VCaP (cell line): ENCODE measurements around the gene OR51G1.

Experiments used
- H3K27ac ChIP-seq: fragments of 450-650 bp; 2 replicates; pipeline ENCODE4 v1.5.1; 2017
- CTCF ChIP-seq: fragments of 450-650 bp; conservative IDR thresholded peaks from 2 replicates; pipeline ENCODE4 v1.5.1; 2017; ENCODE audit warnings: mild to moderate bottlenecking, moderate library complexity

The OR51G1 gene

DNA sequence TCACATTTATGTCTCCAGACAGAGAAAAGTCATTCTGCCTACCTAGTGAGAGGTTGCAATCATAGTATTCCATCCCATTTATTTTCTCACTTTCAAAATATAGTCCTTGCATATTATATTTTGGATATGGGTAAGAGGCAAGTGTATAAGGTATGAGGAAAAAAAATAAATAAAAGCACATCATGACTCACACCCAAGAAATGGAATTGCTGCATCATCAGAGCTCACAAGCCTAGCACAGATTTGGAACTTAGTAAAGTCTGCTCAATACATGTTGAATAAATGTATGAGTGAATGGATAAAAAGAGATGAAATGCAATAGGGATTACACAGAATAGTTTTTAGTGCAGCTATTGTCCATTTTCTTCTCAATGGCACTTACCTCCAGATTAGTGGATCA, 2.5 kb upstream of the OR51G1 start:
- no peak overlapping the region for H3K27ac ChIP-seq
- TF ChIP-seq CTCF: no peak

- H3K27ac ChIP-seq: no peak overlapping the region
- no peak for TF ChIP-seq CTCF
Observed at GRCh38 chr11:4922304-4922703, 1.8 kb downstream of the OR51G1 start.

GRCh38 chr11:4921796-4922195, 2.3 kb downstream of the OR51G1 start:
- no peak overlapping the region for H3K27ac ChIP-seq
- no peak for TF ChIP-seq CTCF

DNA sequence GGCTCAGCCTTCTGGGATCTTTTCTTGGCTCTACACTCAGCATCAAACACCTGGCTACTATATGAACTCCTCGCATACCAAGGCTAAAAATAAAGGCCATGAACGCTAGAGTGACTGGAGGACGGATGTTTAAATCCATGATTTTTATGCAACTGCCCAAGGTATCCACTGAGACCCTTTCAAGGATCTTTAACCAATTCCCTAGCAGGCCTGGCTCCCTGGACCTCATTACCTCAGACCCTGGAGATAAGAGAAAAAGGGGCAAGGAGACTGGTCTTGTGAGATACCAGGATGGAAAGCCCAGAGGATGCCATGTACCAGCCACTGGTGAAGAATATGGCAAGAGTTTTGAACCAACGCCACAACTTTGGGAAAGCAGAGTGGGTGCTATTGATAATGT, 4.9 kb downstream of the OR51G1 start, which contains the start of gene OR51G2:
Gene OR51G2, minus strand, starts transcription at position 101 of the 400 bp plus-strand sequence. CDS start 3,687 bp downstream, outside the sequence.
- TF ChIP-seq CTCF: no peak
- no peak within 1 kb of the TSS for H3K27ac ChIP-seq

- no peak overlapping the region for H3K27ac ChIP-seq
- no peak for TF ChIP-seq CTCF
Observed at GRCh38 chr11:4916581-4916980, 7.6 kb downstream of the OR51G1 start.

- TF ChIP-seq CTCF: no peak
- no peak within 1 kb of the TSS for H3K27ac ChIP-seq
Observed at GRCh38 chr11:4903484-4903883, 20.7 kb downstream of the OR51G1 start, which contains the start of gene OR51A7. Gene OR51A7 (plus strand): TSS chr11:4903783. CDS start chr11:4907370, 3,587 bp downstream.

DNA sequence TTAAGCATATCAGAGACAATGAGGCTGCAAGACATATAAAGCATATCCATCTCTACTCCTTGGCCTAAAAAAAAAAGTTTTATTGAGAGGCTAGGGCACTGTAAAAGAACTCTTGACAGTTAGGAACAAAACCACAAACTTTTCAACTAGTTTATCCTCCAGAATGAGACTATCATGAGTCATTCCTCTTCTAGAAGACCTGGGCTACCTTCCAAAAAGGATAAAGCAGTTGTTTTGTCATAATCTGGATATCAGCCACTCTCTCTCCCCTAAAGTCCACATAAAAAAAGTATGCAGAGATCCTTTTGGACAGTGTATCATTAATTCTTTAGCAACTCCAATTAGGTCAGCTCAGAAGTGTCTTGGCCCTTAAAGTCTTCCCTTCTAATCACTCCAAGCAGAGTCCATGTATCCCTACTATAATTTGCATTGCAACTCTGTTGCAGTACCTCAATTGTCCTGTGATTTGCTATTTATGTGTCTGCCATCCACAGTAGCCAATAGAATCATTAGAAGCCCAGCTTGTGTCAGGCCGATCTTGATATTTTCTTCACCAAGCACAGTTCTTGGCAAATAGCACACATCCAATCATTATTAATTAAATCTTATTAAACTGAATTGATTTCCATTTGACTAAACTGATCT, 32.0 kb downstream of the OR51G1 start:
- H3K27ac ChIP-seq: no peak overlapping the region
- TF ChIP-seq CTCF: peak; percentile 14; the same call in 1 of the 2 replicates
